ENCODE measurements around the gene TBC1D13.
"Not testable (repeated sequence)": the region's sequence is repeated elsewhere in the genome, so short reads cannot be mapped to it uniquely, and the experiment has no call there.

TBC1D13 gene

GRCh38 chr9:128847803-128848202 lies 60.8 kb downstream of the TBC1D13 start:
- no peak for DNase-seq

DNA sequence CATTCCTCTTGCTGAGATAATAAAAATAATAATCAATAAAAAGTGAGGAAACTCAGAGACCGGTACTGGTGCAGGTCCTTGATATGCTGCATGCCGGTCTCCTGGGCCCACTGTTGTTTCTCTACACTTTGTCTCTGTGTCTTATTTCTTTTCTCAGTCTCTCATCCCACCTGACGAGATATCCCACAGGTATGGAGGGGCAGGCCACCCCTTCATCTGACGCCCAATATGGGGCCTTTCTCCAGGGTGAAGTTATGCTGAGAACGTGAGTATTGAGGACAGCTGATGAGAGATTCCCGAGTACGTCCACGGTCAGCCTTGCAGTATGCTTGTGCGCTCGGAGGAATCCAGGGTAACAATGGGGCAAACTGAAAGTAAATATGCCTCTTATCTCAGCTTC lies 64.0 kb downstream of the TBC1D13 start:
- not testable (repeated sequence) for DNase-seq

GRCh38 chr9:128851779-128852600 lies 64.9 kb downstream of the TBC1D13 start:
- peak; percentile 44 to 71 for DNase-seq

DNA sequence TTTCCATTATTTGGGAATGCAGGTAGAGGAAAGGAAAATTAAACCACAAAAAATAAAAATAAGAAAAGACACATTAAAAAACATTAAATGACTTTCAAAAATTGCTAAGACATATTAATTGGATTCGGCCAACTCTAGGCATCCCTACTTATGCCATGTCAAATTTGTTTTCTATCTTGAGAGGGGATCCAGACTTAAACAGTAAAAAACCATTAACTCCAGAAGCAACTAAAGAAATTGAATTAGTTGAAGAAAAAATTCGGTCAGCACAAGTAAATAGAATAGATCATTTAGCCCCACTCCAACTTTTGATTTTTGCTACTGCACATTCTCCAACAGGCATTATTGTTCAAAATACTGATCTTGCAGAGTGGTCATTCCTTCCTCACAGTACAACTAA lies 65.6 kb downstream of the TBC1D13 start:
- not testable (repeated sequence) for DNase-seq

- not testable (repeated sequence) for DNase-seq
These were observed 67.4 kb downstream of the TBC1D13 start for GRCh38 chr9:128854454-128854853.

GRCh38 chr9:128858476-128858875 lies 71.4 kb downstream of the TBC1D13 start:
- DNase-seq: not testable (repeated sequence)

Data from Kasumi-1 (cell line).